OCI-LY1 (cell line): ENCODE measurements around the gene ESPN.

ENCODE experiments used
- H2AFZ ChIP-seq: fragments of 200-600 bp; sonication (generic), shearing (Covaris generic); 2 replicates; pipeline ENCODE4 v1.6.0; 2014; ENCODE audit warnings: antibody characterized with exemption, mild to moderate bottlenecking, low read length
- H3F3A ChIP-seq: fragments of 200-600 bp; sonication (generic), shearing (Covaris generic); 2 replicates; pipeline ENCODE4 v1.6.0; 2014; ENCODE audit warnings: mild to moderate bottlenecking, antibody characterized with exemption, low read length, moderate library complexity; ENCODE audit not compliant: insufficient read depth
- H3K27ac ChIP-seq: fragments of 200-600 bp; sonication (generic); 2 replicates; pipeline ENCODE4 v1.5.1; 2014; ENCODE audit warnings: low read length, mixed run types, mild to moderate bottlenecking, low read depth; ENCODE audit not compliant: poor library complexity, severe bottlenecking
- H3K27me3 ChIP-seq: fragments of 200-600 bp; sonication (generic); 2 replicates; pipeline ENCODE4 v1.6.0; 2014; ENCODE audit warnings: antibody characterized with exemption, mild to moderate bottlenecking, low read length, moderate library complexity; ENCODE audit not compliant: insufficient read depth
- H3K36me3 ChIP-seq: fragments of 200-600 bp; sonication (generic); 2 replicates; pipeline ENCODE4 v1.6.1; 2014; ENCODE audit warnings: mild to moderate bottlenecking, antibody characterized with exemption, low read length, moderate library complexity, mixed read lengths; ENCODE audit not compliant: insufficient read depth
- H3K4me1 ChIP-seq: fragments of 200-600 bp; sonication (generic); 2 replicates; pipeline ENCODE4 v1.5.1; 2014; ENCODE audit warnings: mild to moderate bottlenecking, low read length, moderate library complexity; ENCODE audit not compliant: insufficient read depth, severe bottlenecking
- H3K4me2 ChIP-seq: fragments of 200-600 bp; sonication (generic), shearing (Covaris generic); 2 replicates; pipeline ENCODE4 v1.6.1; 2014; ENCODE audit warnings: low read length
- H3K4me3 ChIP-seq: fragments of 200-600 bp; sonication (generic); 2 replicates; pipeline ENCODE4 v1.5.1; 2014; ENCODE audit warnings: low read length, low read depth, mild to moderate bottlenecking, mixed read lengths; ENCODE audit not compliant: poor library complexity, severe bottlenecking
- H3K79me2 ChIP-seq: fragments of 200-600 bp; shearing (Covaris generic); 2 replicates; pipeline ENCODE4 v1.6.1; 2016; ENCODE audit warnings: mixed run types, low read length, mixed read lengths; ENCODE audit not compliant: insufficient read depth
- H3K9ac ChIP-seq: fragments of 200-600 bp; sonication (generic), shearing (Covaris generic); 2 replicates; pipeline ENCODE4 v1.6.1; 2014; ENCODE audit warnings: mild to moderate bottlenecking, low read length, mixed read lengths
- H3K9me2 ChIP-seq: fragments of 200-600 bp; sonication (generic), shearing (Covaris generic); 2 replicates; pipeline ENCODE4 v1.6.1; 2014; ENCODE audit warnings: low read depth, mild to moderate bottlenecking, low read length, mixed read lengths
- H3K9me3 ChIP-seq: fragments of 200-600 bp; shearing (Covaris generic); 2 replicates; pipeline ENCODE4 v1.6.1; 2014; ENCODE audit warnings: low read length, mixed read lengths
- H4K20me1 ChIP-seq: fragments of 200-600 bp; sonication (generic), shearing (Covaris generic); 2 replicates; pipeline ENCODE4 v1.6.0; 2016; ENCODE audit warnings: mild to moderate bottlenecking, low read length; ENCODE audit not compliant: insufficient read depth
- CTCF ChIP-seq: fragments of 200-600 bp; sonication (generic), shearing (Covaris generic); IDR thresholded peaks from 2 replicates; pipeline ENCODE4 v1.5.1; 2017; ENCODE audit warnings: mild to moderate bottlenecking, antibody characterized with exemption, low read length, moderate library complexity, mixed read lengths
- EZH2 ChIP-seq: fragments of 200-600 bp; sonication (generic), shearing (Covaris generic); IDR thresholded peaks from 2 replicates; pipeline ENCODE4 v1.8.0; 2017; ENCODE audit warnings: borderline replicate concordance, mixed run types, mild to moderate bottlenecking, antibody characterized with exemption, low read length, moderate library complexity, mixed read lengths

ESPN gene

GRCh38 chr1:6484826-6485167 lies 60.2 kb downstream of the ESPN start:
- H3K4me3 ChIP-seq = no peak overlapping the region
- no peaks in the 10 kb centered on the region for H4K20me1 ChIP-seq
- H3K27ac ChIP-seq = no peak overlapping the region

GRCh38 chr1:6485168-6486101 lies 60.9 kb downstream of the ESPN start:
- Histone ChIP-seq H3K36me3 (no peaks in the 10 kb centered on the region), H3K79me2 (no peaks in the 10 kb centered on the region), H3K9me3 (no peaks in the 10 kb centered on the region), H4K20me1 (no peaks in the 10 kb centered on the region), H3K27me3 (peaks cover 5% of the 10 kb centered on the region), H3F3A (no peaks in the 10 kb centered on the region), H3K4me2 (no peak overlapping the region), H3K27ac (no peak overlapping the region), H2AFZ (no peak overlapping the region), H3K9me2 (no peaks in the 10 kb centered on the region), H3K9ac (no peak overlapping the region), H3K4me1 (no peaks in the 10 kb centered on the region), H3K4me3 (no peak overlapping the region)
- TF ChIP-seq CTCF (no peak), EZH2 (no peak)

More at GRCh38 chr1:6484826-6485167, 60.2 kb downstream of the ESPN start:
- H3K27me3 ChIP-seq = peaks cover 8% of the 10 kb centered on the region
- no peaks in the 10 kb centered on the region for H3K36me3 ChIP-seq
- no peaks in the 10 kb centered on the region for H3K79me2 ChIP-seq
- H3K9me3 ChIP-seq = no peaks in the 10 kb centered on the region
- H3K9ac ChIP-seq = no peak overlapping the region
- H3K9me2 ChIP-seq = no peaks in the 10 kb centered on the region
- TF ChIP-seq CTCF = no peak
- no peak for TF ChIP-seq EZH2
- H3K4me2 ChIP-seq = no peak overlapping the region
- H3K4me1 ChIP-seq = no peaks in the 10 kb centered on the region
- H2AFZ ChIP-seq = no peak overlapping the region
- no peaks in the 10 kb centered on the region for H3F3A ChIP-seq

- Histone ChIP-seq H3K9me2 (no peaks in the 10 kb centered on the region), H3K79me2 (no peaks in the 10 kb centered on the region), H3K4me1 (peaks cover 9% of the 10 kb centered on the region), H4K20me1 (no peaks in the 10 kb centered on the region), H2AFZ (no peak overlapping the region), H3K9me3 (no peaks in the 10 kb centered on the region), H3K36me3 (no peaks in the 10 kb centered on the region), H3F3A (no peaks in the 10 kb centered on the region), H3K27me3 (peaks cover 5% of the 10 kb centered on the region), H3K4me3 (no peak overlapping the region), H3K27ac (no peak overlapping the region), H3K9ac (no peak overlapping the region), H3K4me2 (no peak overlapping the region)
- TF ChIP-seq CTCF = peak; percentile 87
- TF ChIP-seq EZH2 = no peak
Measured at GRCh38 chr1:6486433-6487011, 61.9 kb downstream of the ESPN start.
